Central memory CD4-positive, alpha-beta T cell (primary cell): ENCODE measurements around the gene NHLRC1.
"Not testable (repeated sequence)": the region's sequence is repeated elsewhere in the genome, so short reads cannot be mapped to it uniquely, and the experiment has no call there.

Experiments
- DNase-seq: peaks from one replicate; pipeline ENCODE4 v3.0.0; 2022
- total RNA-seq, 3 experiments: gene quantifications; one replicate each; lab custom pipeline; 2026; lab: John Stamatoyannopoulos, UW

NHLRC1 gene
- total RNA-seq = 0.88 to 1.6 (median 1.2) reads per million in 3 experiments

- peak; percentile 62 for DNase-seq
Observed at GRCh38 chr6:18122128-18123093, at the start of gene NHLRC1. NHLRC1 (minus strand) TSS chr6:18122677; CDS start chr6:18122606, 71 bp downstream.

- no peak for DNase-seq
Observed at GRCh38 chr6:18171871-18172270, 49.4 kb upstream of the NHLRC1 start.

DNA sequence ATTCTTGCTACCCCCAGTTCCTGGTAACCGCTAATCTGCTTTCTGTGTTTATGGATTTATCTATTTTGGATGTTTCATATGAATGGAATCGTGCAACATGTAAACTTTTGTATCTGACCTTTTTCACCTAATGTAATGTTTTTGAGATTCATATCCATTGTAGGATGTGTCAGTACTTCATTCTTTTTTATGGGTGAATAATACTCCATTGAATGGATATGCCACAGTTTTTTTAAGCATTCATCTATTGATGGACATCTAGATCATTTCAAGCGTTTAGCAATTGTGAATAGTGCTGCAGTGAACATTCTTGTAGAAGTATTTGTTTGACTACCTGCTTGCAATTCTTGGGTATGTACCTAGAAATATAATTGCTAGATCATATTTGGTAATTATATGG, 45.8 kb upstream of the NHLRC1 start:
- no peak for DNase-seq

DNA sequence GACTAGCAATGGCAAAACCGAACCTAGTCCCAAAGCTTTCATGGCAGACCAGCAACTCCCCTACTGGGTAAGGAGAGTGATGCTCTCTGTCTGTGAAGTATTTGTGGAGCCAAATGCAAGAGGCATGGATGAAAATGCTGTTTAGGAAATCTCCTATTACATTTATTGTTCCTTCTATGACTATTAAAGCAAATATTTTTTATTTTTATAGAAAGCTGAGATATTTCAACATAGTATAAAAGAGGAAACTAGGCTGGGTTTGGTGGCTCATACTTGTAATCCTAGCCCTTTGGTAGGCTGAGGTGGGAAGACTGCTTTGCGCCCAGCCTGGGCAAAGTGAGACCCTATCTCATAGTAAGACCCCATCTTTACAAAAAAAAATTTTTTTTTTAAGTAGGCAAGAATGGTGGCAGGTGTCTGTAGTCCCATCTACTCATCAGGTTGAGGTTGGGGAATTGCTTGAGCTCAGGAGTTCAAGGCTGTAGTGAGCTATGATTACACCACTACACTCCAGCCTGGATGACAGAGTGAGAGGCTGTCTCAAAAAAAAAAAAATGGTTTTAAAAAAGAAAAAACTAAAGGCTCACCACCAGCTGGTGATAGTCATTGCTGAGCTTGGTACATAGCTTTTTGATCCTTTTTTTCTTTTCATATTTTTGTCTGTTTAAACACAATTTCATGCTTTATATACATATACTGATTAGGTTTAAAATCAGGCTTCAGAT, 44.0 kb upstream of the NHLRC1 start:
- DNase-seq = no peak

- DNase-seq = no peak
Observed at GRCh38 chr6:18165751-18166150, 43.3 kb upstream of the NHLRC1 start.

DNA sequence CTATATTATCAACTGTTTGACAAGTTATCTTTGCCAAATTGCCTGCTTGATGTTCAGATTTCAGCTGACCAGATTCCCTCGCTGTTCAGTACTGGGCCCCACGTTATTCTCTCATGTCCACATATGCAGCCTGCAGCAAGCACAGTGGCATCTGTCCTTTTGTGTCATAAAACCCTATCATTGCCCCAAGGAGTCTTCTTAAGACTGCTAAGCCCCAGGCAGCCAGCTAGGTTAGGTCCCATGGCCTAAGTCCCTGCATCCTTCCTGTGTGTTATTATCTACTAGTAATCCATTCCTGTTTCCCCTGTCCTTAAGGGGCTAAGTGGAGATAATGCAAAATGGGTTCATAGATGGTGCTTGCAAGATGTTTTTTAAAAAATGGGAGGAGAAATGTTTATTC, 39.9 kb upstream of the NHLRC1 start:
- no peak for DNase-seq

DNA sequence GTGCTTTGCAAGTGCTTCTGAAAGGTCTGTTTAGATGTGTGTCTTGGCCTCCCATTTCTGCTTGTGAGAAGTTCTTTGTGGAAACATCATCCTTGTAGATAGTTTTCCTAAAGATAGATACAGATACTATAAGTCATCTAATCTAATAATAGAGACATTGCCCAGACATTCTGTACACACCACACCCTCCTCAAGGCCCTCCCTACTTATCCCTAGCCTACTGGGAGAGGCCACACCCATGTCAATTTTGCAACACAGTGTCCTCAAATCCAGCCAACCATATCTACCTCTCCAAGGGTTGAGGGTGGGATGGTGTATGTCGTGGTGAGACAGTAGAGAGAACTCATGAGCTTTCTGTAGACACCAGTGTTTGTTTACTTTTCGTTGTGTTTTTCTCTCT, 39.0 kb upstream of the NHLRC1 start:
- DNase-seq = no peak

DNA sequence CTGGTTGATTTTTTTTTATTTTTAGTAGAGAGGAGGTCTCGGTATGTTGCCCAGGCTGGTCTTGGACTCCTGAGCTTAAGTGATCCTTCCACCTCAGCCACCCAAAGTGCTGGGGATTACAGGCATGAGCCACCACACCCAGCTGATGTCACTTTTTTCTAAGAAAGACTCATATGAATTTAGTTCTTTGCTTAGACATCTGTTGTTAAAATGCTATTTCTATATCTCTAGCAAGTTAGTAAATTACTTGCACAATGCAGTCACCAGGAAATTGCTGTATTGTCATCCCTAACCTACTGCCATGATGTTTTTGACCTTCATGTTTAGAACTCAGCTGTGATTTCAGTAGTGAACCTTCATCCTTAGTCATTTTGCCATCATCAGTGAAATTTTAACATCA, 38.4 kb upstream of the NHLRC1 start:
- DNase-seq = no peak

DNA sequence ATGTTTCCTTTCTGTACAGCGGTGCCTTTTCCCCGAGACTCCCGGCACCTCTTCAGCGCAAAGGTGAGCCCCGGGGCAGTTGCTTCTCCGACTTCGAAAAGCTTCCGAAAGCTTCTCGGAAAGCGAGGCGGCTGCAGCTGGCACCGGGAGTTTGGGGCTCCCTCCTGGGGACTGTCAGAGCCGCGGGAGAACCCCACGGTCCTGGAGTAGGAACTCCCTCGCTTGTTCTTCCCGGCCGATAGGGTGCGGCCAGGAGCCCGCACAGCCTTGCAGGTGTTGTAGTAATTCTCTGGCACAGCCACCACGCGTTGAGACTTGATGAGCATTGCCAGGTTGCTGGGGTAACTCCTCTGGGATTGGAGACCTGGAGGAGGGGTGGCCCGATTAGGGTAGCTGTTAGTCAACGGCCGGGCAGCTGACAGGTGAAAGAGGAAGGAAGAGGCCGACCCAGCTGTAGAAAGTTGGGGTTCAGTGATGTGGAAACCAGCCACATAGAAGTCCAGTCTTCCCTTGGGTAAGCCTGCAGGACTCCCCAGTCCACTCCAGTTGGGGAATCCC, 33.5 kb upstream of the NHLRC1 start:
- no peak for DNase-seq

DNA sequence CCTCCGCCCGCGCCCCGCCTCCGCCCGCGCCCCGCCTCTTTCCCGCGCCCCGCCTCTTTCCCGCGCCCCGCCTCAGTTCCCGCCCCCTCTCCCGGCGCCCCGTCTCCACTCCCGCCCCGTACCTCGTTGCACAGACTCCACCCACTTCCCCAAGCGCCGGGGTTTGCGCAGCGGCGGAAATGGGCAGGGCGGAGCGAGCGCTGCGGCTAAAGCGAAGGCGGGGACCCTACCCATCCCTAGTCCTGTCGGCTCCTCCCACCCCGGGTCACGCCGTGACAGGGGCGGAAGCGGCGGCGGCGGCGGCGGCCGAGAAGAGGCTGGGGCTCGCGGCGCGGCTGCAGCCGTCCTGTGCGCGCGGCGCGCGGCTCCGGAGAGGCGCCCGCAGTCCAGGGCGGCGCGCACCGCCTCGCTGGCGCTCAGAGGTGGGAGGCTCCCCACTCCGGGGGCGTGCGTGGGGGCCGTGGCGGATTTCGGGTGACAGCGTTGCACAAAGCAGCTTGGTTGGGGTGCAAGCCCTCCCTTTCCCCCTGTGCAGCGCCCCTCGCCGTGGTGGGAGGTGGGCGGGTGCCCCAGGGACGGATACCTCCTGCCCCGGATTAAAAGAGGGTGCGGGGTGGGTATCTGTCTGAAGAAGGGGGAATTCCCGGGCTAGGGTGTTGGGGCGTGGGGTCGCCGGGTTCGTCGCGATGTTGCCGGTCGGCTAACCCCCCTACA, 32.8 kb upstream of the NHLRC1 start, which contains the start of gene KDM1B:
KDM1B (plus strand) TSS at position 273 of the 714 bp plus-strand sequence. CDS start 4,474 bp downstream, outside the sequence.
- peak; percentile 99 for DNase-seq

- DNase-seq = no peak
Observed at GRCh38 chr6:18154507-18155149, 32.2 kb upstream of the NHLRC1 start, which contains the start of gene TPMT. TPMT (minus strand) TSS chr6:18155077; CDS start chr6:18149127, 5,950 bp downstream.

DNA sequence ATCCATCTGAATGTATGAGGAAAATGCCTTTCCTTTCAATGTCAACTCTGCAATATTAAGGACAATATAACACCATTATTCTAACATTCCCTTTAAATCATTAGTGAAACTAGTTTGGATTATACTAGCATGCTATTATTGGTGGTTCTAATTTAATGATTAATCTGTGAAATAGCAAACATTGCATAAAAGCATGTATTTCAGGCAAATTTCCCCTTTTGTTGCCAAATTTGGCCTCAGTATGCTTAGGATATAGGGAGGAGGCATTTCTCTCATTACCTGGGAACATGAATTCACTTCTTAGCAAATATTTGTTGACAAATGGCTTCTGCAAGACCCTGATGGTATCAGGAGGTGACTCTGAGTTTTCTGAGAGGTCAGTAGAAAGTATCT, 30.8 kb upstream of the NHLRC1 start:
- DNase-seq = no peak

- no peak for DNase-seq
Observed at GRCh38 chr6:18151801-18152200, 29.3 kb upstream of the NHLRC1 start.

GRCh38 chr6:18151391-18151790, 28.9 kb upstream of the NHLRC1 start:
- DNase-seq = not testable (repeated sequence)

- no peak for DNase-seq
Observed at GRCh38 chr6:18148304-18149025, 26.0 kb upstream of the NHLRC1 start.

- no peak for DNase-seq
Observed at GRCh38 chr6:18147616-18148015, 25.1 kb upstream of the NHLRC1 start.

- DNase-seq = no peak
Observed at GRCh38 chr6:18147160-18147559, 24.7 kb upstream of the NHLRC1 start.

- no peak for DNase-seq
Observed at GRCh38 chr6:18142591-18142861, 20.0 kb upstream of the NHLRC1 start.

- DNase-seq = no peak
Observed at GRCh38 chr6:18141805-18142590, 19.5 kb upstream of the NHLRC1 start.

DNA sequence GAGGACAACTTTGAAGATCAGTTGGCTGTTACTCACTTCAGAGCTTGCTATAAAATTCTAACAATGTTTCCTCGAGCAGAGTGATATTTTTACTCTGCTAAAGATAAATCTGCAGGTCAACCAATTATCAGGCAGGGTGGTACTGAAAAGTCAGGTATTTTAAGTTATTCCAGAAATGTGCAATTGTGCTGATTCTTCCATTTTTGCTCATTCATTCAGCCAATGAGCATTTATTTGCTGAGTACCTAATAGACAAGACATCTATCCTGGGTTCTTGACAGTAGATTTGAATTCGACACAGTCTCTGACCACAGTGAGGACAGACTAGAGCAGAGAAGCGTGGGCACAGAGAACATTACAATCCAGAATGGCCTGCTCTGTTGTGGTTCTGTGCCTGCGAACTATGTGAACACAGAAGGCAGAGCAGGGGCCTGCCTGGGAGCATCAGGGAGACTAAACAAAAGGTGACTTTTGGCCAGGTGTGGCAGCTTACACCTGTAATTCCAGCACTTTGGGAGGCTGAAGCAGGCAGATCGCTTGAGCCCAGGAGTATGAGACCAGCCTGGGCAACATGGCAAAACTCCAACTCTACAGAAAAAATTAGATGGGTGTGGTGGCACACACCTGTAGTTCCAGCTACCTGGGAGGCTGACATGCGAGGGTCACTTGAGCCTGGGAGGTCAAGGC, 17.6 kb upstream of the NHLRC1 start:
- DNase-seq = no peak
